T follicular helper cell (primary cell): Measurements from ENCODE around the gene KCTD7.
"Not testable (repeated sequence)": the region's sequence is repeated elsewhere in the genome, so short reads cannot be mapped to it uniquely, and the experiment has no call there.

ENCODE experiments used
- DNase-seq: peaks from one replicate; pipeline ENCODE4 v3.0.0-alpha.2; 2020; ENCODE audit warnings: low read depth

KCTD7 gene

GRCh38 chr7:66653719-66654274, 25.1 kb downstream of the KCTD7 start:
- not testable (repeated sequence) for DNase-seq

- peak; percentile 97 for DNase-seq
Observed at GRCh38 chr7:66654275-66655112, 25.8 kb downstream of the KCTD7 start.

GRCh38 chr7:66655113-66655806, 26.6 kb downstream of the KCTD7 start:
- not testable (repeated sequence) for DNase-seq

GRCh38 chr7:66655826-66656485, 27.3 kb downstream of the KCTD7 start:
- not testable (repeated sequence) for DNase-seq

GRCh38 chr7:66657798-66658197, 29.1 kb downstream of the KCTD7 start:
- DNase-seq: no peak

- no peak for DNase-seq
Observed at GRCh38 chr7:66662646-66663264, 34.1 kb downstream of the KCTD7 start.

GRCh38 chr7:66664590-66665293, 36.1 kb downstream of the KCTD7 start:
- no peak for DNase-seq

- no peak for DNase-seq
Observed at GRCh38 chr7:66666313-66666952, 37.8 kb downstream of the KCTD7 start.

- no peak for DNase-seq
Observed at GRCh38 chr7:66667023-66667728, 38.5 kb downstream of the KCTD7 start.

GRCh38 chr7:66668112-66668511, 39.4 kb downstream of the KCTD7 start:
- DNase-seq: no peak

- DNase-seq: no peak
Observed at GRCh38 chr7:66668677-66669076, 40.0 kb downstream of the KCTD7 start.

GRCh38 chr7:66669088-66669487, 40.4 kb downstream of the KCTD7 start:
- no peak for DNase-seq

- DNase-seq: no peak
Observed at GRCh38 chr7:66669496-66669895, 40.8 kb downstream of the KCTD7 start.

GRCh38 chr7:66671034-66671433, 42.4 kb downstream of the KCTD7 start:
- no peak for DNase-seq

GRCh38 chr7:66671486-66671885, 42.8 kb downstream of the KCTD7 start:
- not testable (repeated sequence) for DNase-seq

GRCh38 chr7:66672432-66673123, 43.9 kb downstream of the KCTD7 start:
- DNase-seq: not testable (repeated sequence)

GRCh38 chr7:66673124-66673640, 44.5 kb downstream of the KCTD7 start:
- DNase-seq: not testable (repeated sequence)

GRCh38 chr7:66679633-66680244, 51.1 kb downstream of the KCTD7 start:
- no peak for DNase-seq
